Tibial artery (tissue), 4 donors: ENCODE data around the gene TNP1.

ENCODE experiments used
- DNase-seq, 2 donors: peaks; one replicate each; pipeline ENCODE4 v3.0.0-alpha.2; 2019
- H3K27ac ChIP-seq, 2 donors: fragments of 200-600 bp; sonication (generic) in 1 of 2; 1 replicate in 1 of 2; 2 replicates in 1 of 2; pipeline ENCODE4 v1.5.1; 2018 to 2019; ENCODE audit warnings: mild to moderate bottlenecking in 1 of 2
- H3K27me3 ChIP-seq, 2 donors: fragments of 200-600 bp; sonication (generic) in 1 of 2; one replicate each; pipeline versions ENCODE4 v1.5.1 to v1.6.0; 2016 to 2019
- H3K36me3 ChIP-seq, 3 donors: fragments of 200-600 bp; sonication (generic) in 2 of 3; one replicate each; pipeline ENCODE4 v1.5.1; 2016 to 2019; ENCODE audit warnings: mild to moderate bottlenecking in 2 of 3
- H3K4me1 ChIP-seq, 4 donors: fragments of 200-600 bp; sonication (generic) in 2 of 4; 1 replicate in 3 of 4; 2 replicates in 1 of 4; pipeline ENCODE4 v1.5.1; 2016 to 2019
- H3K4me3 ChIP-seq, 2 donors: fragments of 200-600 bp; sonication (generic) in 1 of 2; 1 replicate in 1 of 2; 2 replicates in 1 of 2; pipeline ENCODE4 v1.5.1; 2018 to 2019; ENCODE audit warnings: mild to moderate bottlenecking in 2 of 2
- H3K9me3 ChIP-seq, 3 donors: fragments of 200-600 bp; sonication (generic) in 1 of 3; one replicate each; pipeline ENCODE4 v1.5.1; 2016 to 2019
- CTCF ChIP-seq, 2 experiments: fragments of 200-600 bp in 1 of 2; fragments of 450-650 bp in 1 of 2; IDR thresholded peaks; one replicate each; pipeline ENCODE4 v1.5.1; 2017 to 2019; ENCODE audit warnings: antibody characterized with exemption in 2 of 2, mild to moderate bottlenecking in 1 of 2, moderate library complexity in 1 of 2
- intact Hi-C: fragments of 100-400 bp; cut with DNase I; formaldehyde crosslinking; loops from one replicate; pipeline ENCODE4 v1.15.0; 2023; ENCODE audit warnings: low total_unique reads

TNP1 gene

GRCh38 chr2:216842636-216843035 lies 17.2 kb downstream of the TNP1 start:
- DNase-seq = no peak
- no peak overlapping the region for H3K27ac ChIP-seq
- no peaks in the 10 kb centered on the region for H3K36me3 ChIP-seq
- peaks cover 0 to 18% (median 11%) of the 10 kb centered on the region in 4 donors for H3K4me1 ChIP-seq
- no peaks in the 10 kb centered on the region for H3K27me3 ChIP-seq
- no peak for TF ChIP-seq CTCF (IDR thresholded peaks at IDR 0.05)
- no peak overlapping the region for H3K4me3 ChIP-seq
- no peaks in the 10 kb centered on the region for H3K9me3 ChIP-seq
- intact Hi-C loops = no loop called here

GRCh38 chr2:216839688-216840087 lies 20.2 kb downstream of the TNP1 start:
- Histone ChIP-seq H3K4me3 (no peak overlapping the region), H3K27me3 (no peaks in the 10 kb centered on the region), H3K27ac (peak overlapping the region in 1 of 2 donors; percentile 28), H3K4me1 (peaks cover 0 to 28% (median 13%) of the 10 kb centered on the region in 4 donors), H3K9me3 (no peaks in the 10 kb centered on the region), H3K36me3 (no peaks in the 10 kb centered on the region)
- no peak for DNase-seq
- intact Hi-C loops = no loop called here
- TF ChIP-seq CTCF (IDR thresholded peaks at IDR 0.05) = no peak

GRCh38 chr2:216838151-216838550 lies 21.7 kb downstream of the TNP1 start:
- DNase-seq = peak in 1 of 2 donors; percentile 88
- no peaks in the 10 kb centered on the region for H3K9me3 ChIP-seq
- H3K4me1 ChIP-seq = peaks cover 0 to 37% (median 15%) of the 10 kb centered on the region in 4 donors
- no peaks in the 10 kb centered on the region for H3K36me3 ChIP-seq
- H3K27ac ChIP-seq = peak overlapping the region; percentile 57 to 81
- no peak for TF ChIP-seq CTCF (IDR thresholded peaks at IDR 0.05)
- H3K27me3 ChIP-seq = no peaks in the 10 kb centered on the region
- H3K4me3 ChIP-seq = no peak overlapping the region
- intact Hi-C loops = no loop called here

GRCh38 chr2:216837740-216838139 lies 22.1 kb downstream of the TNP1 start:
- TF ChIP-seq CTCF (IDR thresholded peaks at IDR 0.05) = no peak
- Histone ChIP-seq H3K4me3 (no peak overlapping the region), H3K9me3 (no peaks in the 10 kb centered on the region), H3K27ac (peak overlapping the region; percentile 57 to 81), H3K36me3 (no peaks in the 10 kb centered on the region), H3K27me3 (no peaks in the 10 kb centered on the region), H3K4me1 (peaks cover 0 to 41% (median 18%) of the 10 kb centered on the region in 4 donors)
- intact Hi-C loops = no loop called here
- no peak for DNase-seq

GRCh38 chr2:216833061-216833460 lies 26.8 kb downstream of the TNP1 start:
- Histone ChIP-seq H3K27ac (peak overlapping the region; percentile 55 to 81), H3K27me3 (no peaks in the 10 kb centered on the region), H3K4me3 (no peak overlapping the region), H3K9me3 (no peaks in the 10 kb centered on the region), H3K36me3 (no peaks in the 10 kb centered on the region), H3K4me1 (peaks cover 0 to 74% (median 34%) of the 10 kb centered on the region in 4 donors)
- peak; percentile 48 to 92 for DNase-seq
- intact Hi-C loops = no loop called here
- no peak for TF ChIP-seq CTCF (IDR thresholded peaks at IDR 0.05)

- H3K27ac ChIP-seq = peak overlapping the region; percentile 62 to 81
- H3K4me1 ChIP-seq = peaks cover 0 to 79% (median 39%) of the 10 kb centered on the region in 4 donors
- no peak for DNase-seq
- no peaks in the 10 kb centered on the region for H3K9me3 ChIP-seq
- no peak for TF ChIP-seq CTCF (IDR thresholded peaks at IDR 0.05)
- intact Hi-C loops = no loop called here
- H3K4me3 ChIP-seq = no peak overlapping the region
- H3K36me3 ChIP-seq = no peaks in the 10 kb centered on the region
- H3K27me3 ChIP-seq = no peaks in the 10 kb centered on the region
Observed at GRCh38 chr2:216830346-216830745, 29.5 kb downstream of the TNP1 start.
